Measurements from ENCODE around the gene TSPOAP1.

TSPOAP1 gene

GRCh38 chr17:58339755-58340404, 11.3 kb upstream of the TSPOAP1 start:
- peak in 2 of 5 experiments; percentile 28 to 80 for DNase-seq

DNA sequence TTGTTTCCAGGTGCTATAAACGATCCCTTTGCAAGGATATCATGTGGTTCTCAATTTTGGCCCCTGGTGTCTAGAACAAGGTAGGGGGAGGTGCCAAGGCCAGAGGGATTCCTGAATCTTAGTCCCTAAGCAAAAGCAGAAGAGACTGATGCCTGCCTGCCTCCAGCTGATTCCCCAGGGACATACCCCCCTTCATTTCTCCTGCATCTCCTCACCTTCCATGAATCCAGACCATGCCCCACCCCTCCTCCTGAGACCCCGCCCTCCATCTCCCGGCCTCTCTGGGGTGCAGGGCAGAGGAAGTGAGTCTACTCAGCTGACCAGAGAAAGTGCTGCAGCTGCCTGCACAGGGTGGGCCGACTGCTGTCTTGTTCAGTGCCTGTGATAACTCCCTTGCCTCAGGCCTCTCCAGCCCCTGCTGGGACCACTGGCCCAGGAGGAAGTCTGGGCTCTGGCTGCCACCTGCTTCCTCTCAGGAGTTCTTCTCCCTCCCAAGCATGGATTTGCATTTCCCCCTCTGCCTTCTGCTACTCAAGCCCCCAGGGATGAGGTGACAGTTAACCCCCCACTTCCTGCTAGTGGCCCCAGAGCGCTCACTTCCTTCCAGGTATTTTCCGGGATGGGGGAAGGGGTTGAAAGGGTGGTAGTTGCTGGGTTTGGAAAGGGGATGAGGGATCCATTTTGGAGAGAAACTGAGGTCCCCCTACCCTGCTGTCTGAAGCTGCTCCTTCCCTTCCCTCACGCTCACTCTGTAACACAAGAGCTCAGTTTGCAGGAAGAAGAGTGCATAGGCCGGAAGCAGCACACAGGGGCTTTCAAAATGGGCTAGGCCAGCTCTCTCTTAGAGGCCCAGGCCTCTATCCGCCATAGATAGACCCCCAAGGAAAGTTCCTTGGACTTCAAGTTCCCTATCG, 10.5 kb upstream of the TSPOAP1 start:
- DNase-seq, result peak in 2 of 5 experiments; percentile 32 to 87

DNA sequence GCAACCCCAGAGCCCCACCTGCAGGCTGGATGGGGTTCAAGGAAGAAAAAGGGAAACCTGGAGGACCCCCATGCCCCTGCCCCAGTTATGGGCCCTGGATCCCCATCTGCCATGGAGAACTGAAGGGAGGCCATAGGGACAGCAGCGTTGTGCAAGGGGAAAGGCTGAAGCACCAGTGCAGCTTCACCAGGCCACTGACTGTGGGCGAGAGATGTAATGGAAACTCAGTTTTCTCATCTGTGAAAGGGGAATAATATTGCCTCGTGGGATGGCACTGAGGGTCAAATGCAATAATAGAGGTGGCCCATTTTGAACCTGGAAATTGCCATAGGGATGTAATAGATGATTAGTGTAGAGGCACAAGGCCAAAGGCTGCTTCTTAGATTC, 9.9 kb upstream of the TSPOAP1 start:
- no peak for DNase-seq

DNA sequence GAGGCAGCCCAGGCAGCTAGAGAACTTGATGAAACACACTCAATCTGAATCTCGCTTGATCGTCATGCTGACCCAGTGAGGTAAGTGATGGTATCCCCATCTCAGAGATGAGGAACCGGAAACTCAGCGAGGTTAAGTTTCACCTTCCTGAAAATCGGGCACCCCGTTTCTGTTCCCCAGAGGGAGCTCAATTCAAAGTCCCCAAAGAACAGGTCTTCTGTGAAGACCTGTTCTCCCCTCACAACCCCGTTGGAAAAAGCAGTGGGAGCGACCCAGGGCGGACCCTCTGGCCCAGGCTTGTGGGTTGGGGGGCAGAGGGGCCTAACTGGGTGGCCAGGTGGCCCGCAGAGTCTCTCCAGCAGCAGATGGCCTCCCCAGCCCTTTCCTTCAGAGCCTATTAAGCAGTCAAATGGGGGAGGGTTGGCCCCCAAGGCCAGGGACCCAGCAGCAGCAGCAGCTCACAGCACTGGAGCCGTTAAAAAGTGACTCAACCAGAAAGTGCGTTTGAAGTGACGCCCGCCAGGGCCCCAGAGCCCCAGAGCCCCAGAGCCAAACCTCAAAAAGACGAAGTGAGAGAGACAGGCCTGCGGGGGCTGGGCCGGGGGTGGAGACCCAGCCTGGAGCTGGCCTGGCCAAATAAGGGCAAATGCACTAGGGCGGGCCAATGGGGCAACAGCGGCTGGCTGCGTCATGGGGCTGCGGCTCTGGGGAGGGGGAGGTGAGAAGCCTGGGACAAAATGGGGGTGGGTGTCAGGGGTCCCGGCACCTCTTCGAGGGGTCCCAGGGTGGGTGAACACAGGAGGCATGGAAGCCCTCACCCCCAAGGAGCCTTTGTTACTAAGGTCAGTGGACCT, 9.2 kb upstream of the TSPOAP1 start:
- peak; percentile 67 to 99 (median 87) for DNase-seq

GRCh38 chr17:58337210-58337599, 8.6 kb upstream of the TSPOAP1 start:
- DNase-seq, result peak in 2 of 5 experiments; percentile 65 to 88

- peak in 1 of 5 experiments; percentile 59 for DNase-seq
These were observed 8.0 kb upstream of the TSPOAP1 start for GRCh38 chr17:58336456-58337209.

- DNase-seq, result peak in 3 of 5 experiments; percentile 64 to 98 (median 79)
These were observed 7.3 kb upstream of the TSPOAP1 start for GRCh38 chr17:58335779-58336455.

GRCh38 chr17:58335061-58335731, 6.6 kb upstream of the TSPOAP1 start:
- peak in 1 of 5 experiments; percentile 75 for DNase-seq

GRCh38 chr17:58334661-58335060, 6.1 kb upstream of the TSPOAP1 start:
- DNase-seq, result no peak

- DNase-seq, result no peak
These were observed 5.7 kb upstream of the TSPOAP1 start for GRCh38 chr17:58334256-58334655.

GRCh38 chr17:58333736-58334207, 5.2 kb upstream of the TSPOAP1 start:
- peak in 2 of 5 experiments; percentile 41 to 81 for DNase-seq

- peak in 2 of 5 experiments; percentile 52 to 88 for DNase-seq
These were observed 4.5 kb upstream of the TSPOAP1 start for GRCh38 chr17:58332778-58333735.

DNA sequence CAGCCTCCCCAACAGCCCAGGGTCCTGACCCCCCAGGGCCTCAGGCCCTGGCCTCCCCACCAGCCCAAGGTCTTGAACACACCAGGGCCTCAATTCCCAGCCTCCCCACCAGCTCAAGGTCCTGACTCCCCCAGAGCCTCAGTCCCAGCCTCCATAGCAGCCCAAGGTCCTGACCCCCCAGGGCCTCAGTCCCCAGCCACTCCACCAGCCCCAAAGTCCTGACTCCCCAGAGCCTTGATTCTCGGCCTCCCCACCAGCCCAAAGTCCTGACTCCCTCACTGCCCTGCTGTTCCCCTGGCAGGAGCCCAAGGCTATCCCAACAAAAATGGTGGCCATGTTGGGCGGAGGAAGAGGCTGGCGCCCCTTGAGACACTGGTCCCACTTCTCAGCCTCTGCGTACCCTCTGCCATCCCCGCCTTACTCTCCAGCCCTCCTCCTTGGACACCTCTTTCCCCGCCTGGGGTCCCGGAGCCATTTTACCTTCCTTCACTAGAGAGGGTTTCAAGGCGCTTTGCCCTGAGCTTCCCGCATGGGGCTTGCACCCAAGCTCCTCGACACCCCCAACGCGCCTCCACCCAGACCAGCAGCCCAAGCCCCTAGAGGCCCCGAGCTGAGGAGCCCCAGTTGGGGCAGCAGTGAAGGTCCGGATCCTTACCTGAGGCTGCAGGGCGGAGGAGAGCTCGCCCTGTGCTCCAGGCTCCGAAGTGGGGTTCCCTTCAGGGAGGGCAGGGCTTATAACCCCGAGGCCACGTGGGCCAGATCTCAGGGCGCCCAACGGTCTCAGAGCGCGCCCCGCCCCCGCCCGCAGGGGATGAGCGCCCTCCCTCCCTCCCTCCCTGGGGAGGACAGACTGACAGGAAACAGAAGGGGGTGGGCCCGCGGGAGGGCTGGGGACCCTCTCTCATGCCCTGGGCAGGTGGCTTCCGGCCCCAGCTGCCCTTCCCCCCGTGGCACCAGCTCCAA, 3.5 kb upstream of the TSPOAP1 start:
- DNase-seq, result peak; percentile 73 to 97 (median 80)

DNA sequence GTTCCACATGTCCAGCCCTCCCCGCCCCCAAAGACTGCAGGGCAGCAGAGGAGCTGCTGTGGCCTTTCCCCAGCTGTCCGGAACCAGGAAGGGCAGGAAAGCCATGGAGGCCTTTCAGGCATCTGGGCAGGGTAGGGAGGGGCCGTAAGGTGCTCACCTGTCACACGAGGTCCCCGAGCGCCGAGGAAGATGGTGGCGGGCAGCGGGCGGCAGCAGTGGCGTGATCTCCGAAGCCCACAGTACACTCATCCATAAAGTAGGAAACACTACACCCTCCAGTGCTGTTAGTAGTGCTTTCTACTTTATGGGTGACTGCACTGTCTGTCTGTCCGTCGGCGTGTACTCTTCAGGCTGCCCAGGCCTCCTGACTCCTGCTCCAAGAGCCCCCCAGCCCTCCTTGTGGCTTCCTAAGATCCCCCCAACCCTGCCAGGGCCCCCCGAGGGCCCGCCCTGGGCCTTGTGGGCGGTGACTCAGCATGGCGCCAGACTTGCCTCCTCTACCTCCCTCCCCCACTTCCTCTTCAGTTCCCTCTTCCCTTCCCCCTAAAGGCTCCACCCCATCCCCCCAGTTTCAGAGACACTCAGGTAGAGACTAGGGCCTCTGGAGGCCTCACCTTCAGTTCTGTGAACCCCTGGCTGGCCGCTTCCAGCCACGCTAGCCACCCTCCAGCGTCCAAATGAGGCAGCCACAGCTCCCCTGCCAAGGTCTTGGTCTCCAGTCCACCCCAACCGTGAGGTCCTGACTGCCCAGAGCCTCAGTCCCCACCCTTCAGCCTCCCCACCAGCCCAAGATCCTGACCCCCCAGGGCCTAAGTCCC, 2.6 kb upstream of the TSPOAP1 start:
- peak in 4 of 5 experiments; percentile 54 to 88 (median 71) for DNase-seq

DNA sequence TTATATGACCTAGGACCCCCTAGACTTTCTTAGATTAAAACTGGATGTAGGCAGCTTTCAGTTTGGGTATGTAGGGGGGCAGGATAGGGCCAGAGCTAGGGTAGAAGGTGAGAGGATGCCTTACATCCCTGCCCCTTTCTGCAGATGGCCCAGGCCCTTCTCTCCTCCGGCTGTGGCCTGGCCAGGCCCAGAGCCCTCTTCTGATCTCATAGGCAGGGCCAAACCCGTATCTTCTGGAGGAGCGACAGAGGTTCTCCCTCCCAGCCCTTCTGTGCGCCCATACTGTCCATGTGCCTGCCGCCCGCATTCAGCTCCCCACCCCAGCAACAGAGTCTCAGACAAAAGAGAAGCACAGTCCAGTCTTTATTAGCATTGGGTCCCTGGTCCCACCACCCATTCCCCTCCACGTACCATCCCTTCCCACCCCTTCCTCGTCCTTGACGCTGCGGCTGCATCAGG, 2.0 kb upstream of the TSPOAP1 start:
- DNase-seq, result peak in 1 of 5 experiments; percentile 50

DNA sequence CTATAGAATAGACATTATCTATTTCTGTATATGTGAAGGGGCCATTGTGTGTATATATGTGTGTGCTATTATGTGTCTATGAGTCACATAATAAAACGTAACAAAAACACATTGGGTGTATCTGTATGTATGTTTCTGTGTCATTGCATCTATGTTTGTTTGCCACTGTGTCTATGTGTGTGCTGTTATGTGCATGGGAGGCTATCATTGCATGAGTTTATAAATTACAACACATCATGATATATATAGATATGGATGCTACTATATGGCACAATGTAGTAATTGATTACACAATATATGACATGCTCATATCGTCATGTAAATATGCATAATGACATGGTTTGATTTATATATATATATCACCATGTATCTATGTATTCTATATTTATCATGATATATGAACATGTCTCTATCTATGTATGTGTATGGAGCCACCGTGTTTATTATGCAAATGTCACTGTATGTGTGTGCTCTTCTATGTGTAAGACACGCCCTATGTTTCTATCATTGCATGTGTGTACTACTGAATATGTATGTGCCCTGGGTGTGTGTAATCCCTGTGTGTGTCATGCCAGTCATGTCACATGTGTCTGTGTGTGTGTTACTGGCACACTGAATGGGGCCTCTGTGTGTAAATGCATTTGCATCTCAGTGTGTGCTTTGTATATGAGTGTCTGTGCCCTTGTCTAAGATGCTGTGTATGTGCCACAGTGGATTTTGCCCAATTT, 1.4 kb upstream of the TSPOAP1 start:
- peak in 2 of 5 experiments; percentile 24 to 87 for DNase-seq

Data from T-helper 2 cell (primary cell).